ENCODE data around the gene PITPNC1. TPM values are rescaled to one million over a fixed set of nuclear protein-coding genes. Genes with fewer than 3 reads are reported as not detected.

PITPNC1 gene
- total RNA-seq, 1 experiment from 2014 or later = 37.5 TPM

DNA sequence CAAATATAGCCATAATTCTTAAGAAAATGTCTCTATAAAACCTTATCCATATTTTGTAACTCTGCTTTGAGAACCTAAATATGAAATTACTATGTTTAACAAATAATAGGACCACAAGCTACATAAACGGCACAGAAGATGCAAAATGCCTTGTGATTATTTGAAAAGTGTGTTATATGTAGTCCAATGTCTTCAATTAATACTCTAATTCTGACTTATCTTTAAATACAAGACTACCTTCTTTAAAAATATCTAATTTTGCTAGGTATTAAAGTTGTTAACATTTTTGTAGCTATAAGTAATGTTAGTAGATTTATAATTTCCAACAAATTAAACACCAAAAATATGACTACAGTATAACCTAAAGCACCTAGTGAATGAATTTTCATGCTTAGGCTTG is 27.7 kb upstream of the PITPNC1 start:
- Mint-ChIP-seq H3K4me3 (no peak overlapping the region), H3K36me3 (ENCODE audit: insufficient read depth in 1 of 3, low read depth in 3 of 3) (peaks cover 50 to 83% (median 77%) of the 10 kb centered on the region in 3 experiments), H3K9me3 (no peaks in the 10 kb centered on the region), H3K4me1 (peaks cover 7 to 9% of the 10 kb centered on the region in 2 experiments), H3K27me3 (ENCODE audit: low read depth) (no peaks in the 10 kb centered on the region), H3K27ac (no peak overlapping the region)
- H3K9me3 ChIP-seq (ENCODE audit: control insufficient read depth, low read depth, low read length) = no peaks in the 10 kb centered on the region
- no peaks in the 10 kb centered on the region for H3K79me1 ChIP-seq (ENCODE audit: insufficient read depth, low read depth, low read length, poor library complexity, severe bottlenecking)
- no peak overlapping the region for H2BK20ac ChIP-seq (ENCODE audit: low read depth, low read length, poor library complexity, severe bottlenecking)
- H4K5ac ChIP-seq (ENCODE audit: insufficient read length, low read depth, low read length) = no peak overlapping the region
- H3K4me2 ChIP-seq (ENCODE audit: insufficient read depth, insufficient read length, low read length) = no peak overlapping the region
- H2BK15ac ChIP-seq (ENCODE audit: low read depth, low read length) = no peak overlapping the region
- H2AFZ ChIP-seq (ENCODE audit: low read length) = no peak overlapping the region
- H2BK5ac ChIP-seq (ENCODE audit: insufficient read length, low read length) = no peak overlapping the region
- no peak overlapping the region for H3K9ac ChIP-seq (ENCODE audit: extremely low read depth, insufficient read length, low read length)
- H3K23me2 ChIP-seq (ENCODE audit: insufficient read length, low read depth, low read length, poor library complexity, severe bottlenecking) = no peaks in the 10 kb centered on the region
- H3K14ac ChIP-seq (ENCODE audit: insufficient read depth, low read length) = no peak overlapping the region
- H4K20me1 ChIP-seq (ENCODE audit: control insufficient read depth, insufficient read depth, insufficient read length) = no peaks in the 10 kb centered on the region
- no peak for DNase-seq
- H2BK120ac ChIP-seq (ENCODE audit: low read depth, low read length, poor library complexity, severe bottlenecking) = no peak overlapping the region
- no peak overlapping the region for H3K23ac ChIP-seq (ENCODE audit: insufficient read length, low read depth, low read length)
- no peak overlapping the region for H2BK12ac ChIP-seq (ENCODE audit: insufficient read length, low read depth, low read length)
- TF ChIP-seq, protein P1, sequence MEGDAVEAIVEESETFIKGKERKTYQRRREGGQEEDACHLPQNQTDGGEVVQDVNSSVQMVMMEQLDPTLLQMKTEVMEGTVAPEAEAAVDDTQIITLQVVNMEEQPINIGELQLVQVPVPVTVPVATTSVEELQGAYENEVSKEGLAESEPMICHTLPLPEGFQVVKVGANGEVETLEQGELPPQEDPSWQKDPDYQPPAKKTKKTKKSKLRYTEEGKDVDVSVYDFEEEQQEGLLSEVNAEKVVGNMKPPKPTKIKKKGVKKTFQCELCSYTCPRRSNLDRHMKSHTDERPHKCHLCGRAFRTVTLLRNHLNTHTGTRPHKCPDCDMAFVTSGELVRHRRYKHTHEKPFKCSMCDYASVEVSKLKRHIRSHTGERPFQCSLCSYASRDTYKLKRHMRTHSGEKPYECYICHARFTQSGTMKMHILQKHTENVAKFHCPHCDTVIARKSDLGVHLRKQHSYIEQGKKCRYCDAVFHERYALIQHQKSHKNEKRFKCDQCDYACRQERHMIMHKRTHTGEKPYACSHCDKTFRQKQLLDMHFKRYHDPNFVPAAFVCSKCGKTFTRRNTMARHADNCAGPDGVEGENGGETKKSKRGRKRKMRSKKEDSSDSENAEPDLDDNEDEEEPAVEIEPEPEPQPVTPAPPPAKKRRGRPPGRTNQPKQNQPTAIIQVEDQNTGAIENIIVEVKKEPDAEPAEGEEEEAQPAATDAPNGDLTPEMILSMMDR (conservative IDR thresholded peaks at IDR 0.05) = no peak
- no peak overlapping the region for H3K18ac ChIP-seq (ENCODE audit: insufficient read length, low read depth, low read length)
- H3K79me2 ChIP-seq (ENCODE audit: insufficient read depth, low read length) = no peaks in the 10 kb centered on the region; the same call in 1 of the 2 replicates
- no peak overlapping the region for H3K27ac ChIP-seq (ENCODE audit: insufficient read length, low read depth, low read length)
- H4K8ac ChIP-seq (replicated peaks; ENCODE audit: insufficient read length, low read depth, low read length) = no peak overlapping the region
- H3K56ac ChIP-seq (ENCODE audit: insufficient read length, low read depth, low read length) = no peak overlapping the region
- H4K91ac ChIP-seq (ENCODE audit: insufficient read length, low read depth, low read length) = no peak overlapping the region
- H3K4me1 ChIP-seq (ENCODE audit: insufficient read depth, low read length) = no peaks in the 10 kb centered on the region; the same call in 1 of the 2 replicates
- H3K4ac ChIP-seq (ENCODE audit: low read depth, low read length) = no peak overlapping the region
- H3K27me3 ChIP-seq (ENCODE audit: insufficient read depth, low read length) = no peaks in the 10 kb centered on the region
- no CpG with 5 or more reads among the region's 1 CpG for WGBS (ENCODE audit: extremely low coverage, insufficient read length, low lambda C conversion rate)
- H3T11ph ChIP-seq (ENCODE audit: low read length) = no peak overlapping the region
- H2AK5ac ChIP-seq (ENCODE audit: insufficient read length, low read length) = no peak overlapping the region

Data from H9 (cell line).